Activated CD4-positive, alpha-beta T cell treated with anti-CD3 and anti-CD28 coated beads, Interleukin-2, amount 50 U/mL, for 16 hours (primary cell): ENCODE data around the gene ZNF2.
A peak's percentile ranks its signal among the peaks of the same experiment; 100 is the strongest.

ENCODE experiments used
- DNase-seq: peaks from one replicate; pipeline ENCODE4 v3.0.0-alpha.2; 2020

Gene ZNF2

GRCh38 chr2:95165371-95166064 is at the start of gene ZNF2:
Gene ZNF2, plus strand, starts transcription at chr2:95165809. Its CDS starts 10,418 bp downstream, at chr2:95176227.
- peak; percentile 98 for DNase-seq

DNA sequence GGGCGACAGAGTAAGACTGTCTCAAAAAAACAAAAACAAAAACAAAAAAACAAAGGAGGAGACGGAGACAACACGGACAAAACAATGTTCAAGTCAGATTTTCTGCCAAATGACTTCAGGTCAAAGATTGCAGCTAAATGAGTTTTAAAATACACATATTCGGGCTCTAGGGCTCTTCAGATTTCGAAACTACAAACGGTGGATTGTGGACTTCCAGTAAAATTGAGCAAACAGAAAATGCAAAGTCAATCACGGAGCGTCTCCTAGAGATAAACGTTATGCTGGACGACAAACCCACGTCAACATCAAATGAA is 44.6 kb upstream of the ZNF2 start:
- DNase-seq, result no peak

GRCh38 chr2:95121407-95122196 is 44.0 kb upstream of the ZNF2 start, which contains the start of gene MRPS5:
Gene MRPS5, minus strand, starts transcription at chr2:95121808. Its CDS starts 17 bp downstream, at chr2:95121791.
- peak; percentile 86 for DNase-seq

GRCh38 chr2:95122197-95122551 is 43.4 kb upstream of the ZNF2 start:
- DNase-seq, result no peak

GRCh38 chr2:95138702-95139101 is 26.9 kb upstream of the ZNF2 start:
- DNase-seq, result no peak

- DNase-seq, result no peak
These were observed 21.8 kb upstream of the ZNF2 start for GRCh38 chr2:95143838-95144237.

GRCh38 chr2:95149397-95149984 is 16.1 kb upstream of the ZNF2 start:
- no peak for DNase-seq

GRCh38 chr2:95158441-95158840 is 7.2 kb upstream of the ZNF2 start:
- no peak for DNase-seq

- DNase-seq, result peak; percentile 12
These were observed 6.6 kb upstream of the ZNF2 start for GRCh38 chr2:95158891-95159619.

GRCh38 chr2:95159690-95160449 is 5.7 kb upstream of the ZNF2 start, which contains the start of gene ZNF514:
Gene ZNF514, minus strand, starts transcription at chr2:95159848. Its CDS starts 6,595 bp downstream, at chr2:95153253.
- peak; percentile 65 for DNase-seq

GRCh38 chr2:95165030-95165370 is 609 bp upstream of the ZNF2 start:
- no peak for DNase-seq

GRCh38 chr2:95166065-95166763 is 605 bp downstream of the ZNF2 start:
- DNase-seq, result no peak

GRCh38 chr2:95171902-95172301 is 6.3 kb downstream of the ZNF2 start:
- DNase-seq, result no peak

- DNase-seq, result no peak
These were observed 8.5 kb downstream of the ZNF2 start for GRCh38 chr2:95174031-95174542.

DNA sequence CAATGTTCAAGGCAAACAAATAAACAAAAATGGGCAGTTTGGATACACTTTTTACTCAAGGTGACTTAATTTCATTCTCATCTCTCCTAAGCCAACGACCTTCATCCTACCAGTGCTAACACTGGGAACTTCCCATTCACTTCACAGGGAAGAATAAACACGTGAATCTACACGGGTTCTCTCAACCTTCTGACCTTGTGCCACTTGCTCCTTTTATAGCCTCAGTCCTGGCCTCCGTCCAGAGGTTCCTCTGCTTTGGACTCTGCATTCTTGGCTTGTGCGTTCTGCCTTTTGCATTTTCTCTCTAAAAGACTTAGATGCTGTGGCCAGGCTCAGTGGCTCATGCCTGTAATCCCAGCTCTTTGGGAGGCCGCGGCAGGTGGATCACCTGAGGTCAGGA is 13.8 kb downstream of the ZNF2 start:
- DNase-seq, result no peak

GRCh38 chr2:95181774-95182173 is 16.2 kb downstream of the ZNF2 start:
- no peak for DNase-seq

DNA sequence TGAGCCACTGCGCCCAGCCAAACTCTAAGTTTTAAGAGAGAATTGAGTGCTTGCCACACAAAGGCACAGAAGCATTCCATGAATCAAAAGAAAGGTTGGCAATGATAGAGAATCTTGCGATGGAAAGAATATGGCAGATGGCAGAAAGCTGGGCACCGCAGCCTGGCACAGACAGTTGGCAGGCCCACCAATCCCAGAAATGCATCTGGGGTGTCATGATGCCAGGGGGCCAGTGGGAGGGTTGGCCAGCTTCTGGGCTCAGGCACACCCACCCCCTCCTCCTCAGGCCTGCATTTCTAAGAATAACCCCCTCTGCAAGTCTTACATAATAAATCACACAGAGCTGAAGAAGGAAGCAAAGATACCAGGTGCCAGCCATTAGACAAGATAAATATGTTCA is 19.6 kb downstream of the ZNF2 start:
- DNase-seq, result no peak

- no peak for DNase-seq
These were observed 20.4 kb downstream of the ZNF2 start for GRCh38 chr2:95185973-95186372.

DNA sequence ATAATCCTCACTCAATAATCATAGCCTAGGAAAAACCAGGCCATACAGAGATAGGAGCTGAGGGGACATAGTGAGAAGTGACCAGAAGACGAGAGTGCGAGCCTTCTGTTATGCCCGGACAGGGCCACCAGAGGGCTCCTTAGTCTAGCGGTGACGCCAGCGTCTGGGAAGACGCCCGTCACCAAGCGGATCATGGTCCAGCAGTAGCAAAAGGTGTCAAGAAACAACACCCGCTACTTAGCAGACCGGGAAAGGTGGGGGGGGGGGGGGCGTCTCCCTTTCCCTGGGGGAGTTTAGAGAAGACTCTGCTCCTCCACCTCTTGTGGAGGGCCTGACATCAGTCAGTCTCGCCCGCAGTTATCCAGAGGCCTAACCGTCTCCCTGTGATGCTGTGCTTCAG is 27.3 kb downstream of the ZNF2 start:
- peak; percentile 12 for DNase-seq

- no peak for DNase-seq
These were observed 38.3 kb downstream of the ZNF2 start for GRCh38 chr2:95203911-95204310.

DNA sequence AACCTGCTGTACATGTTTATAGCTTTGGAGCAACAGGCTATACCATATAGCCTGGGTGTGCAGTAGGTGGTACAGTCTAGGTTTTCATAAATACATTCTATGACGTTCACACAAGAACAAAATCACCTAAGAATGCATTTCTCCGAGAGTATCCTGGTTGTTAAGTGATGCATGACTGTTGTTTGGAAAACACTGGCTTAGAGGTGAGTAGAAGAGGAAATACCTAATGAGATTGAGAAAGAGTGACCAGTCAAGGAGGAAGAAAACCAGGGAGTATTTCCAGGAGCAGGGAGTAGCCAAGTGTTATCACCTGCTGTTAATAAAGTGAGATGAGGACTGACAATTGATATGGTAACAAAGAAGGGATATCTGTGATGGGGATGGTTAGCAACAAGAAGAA is 38.8 kb downstream of the ZNF2 start:
- DNase-seq, result no peak

GRCh38 chr2:95206096-95206495 is 40.5 kb downstream of the ZNF2 start:
- no peak for DNase-seq
